Astrocyte of the cerebellum (primary cell): Measurements from ENCODE around the gene DMTF1.

ENCODE experiments used
- DNase-seq: peaks from one replicate; pipeline ENCODE4 v3.0.0-alpha.2; 2011; ENCODE audit warnings: low read depth
- H3K4me3 ChIP-seq: 2 replicates; pipeline ENCODE4 v1.5.1; 2011; ENCODE audit warnings: mild to moderate bottlenecking, low read depth, low read length, moderate library complexity
- CTCF ChIP-seq: IDR thresholded peaks from 2 replicates; pipeline ENCODE4 v1.5.1; 2012; ENCODE audit warnings: low read length, low read depth, moderate library complexity, mild to moderate bottlenecking; ENCODE audit errors: missing control alignments
- in situ Hi-C: cut with HindIII; loops from 2 replicates; pipeline ENCODE4 v1.10.0; 2017; ENCODE audit warnings: low sequenced_read_pairs

Gene DMTF1

DNA sequence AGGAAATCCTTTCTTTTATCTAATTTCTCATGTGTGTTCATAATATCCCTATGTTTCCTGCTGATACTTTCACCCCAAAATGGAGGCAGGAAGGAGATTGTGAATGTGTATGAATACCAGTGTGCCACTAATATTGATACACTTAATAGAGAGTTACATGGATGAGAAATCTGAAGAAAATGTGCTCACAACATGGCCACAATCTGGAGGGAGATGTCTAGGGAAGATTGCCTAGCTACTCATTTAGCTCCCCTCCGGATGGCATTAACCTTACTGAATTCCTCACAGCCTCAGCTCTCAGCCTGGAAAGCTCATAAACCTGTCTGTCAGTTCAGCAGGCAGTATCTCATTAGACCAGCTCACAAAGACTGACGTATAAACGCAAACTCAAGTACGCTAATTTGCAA lies 23.4 kb upstream of the DMTF1 start:
- DNase-seq = no peak
- in situ Hi-C loops = loop anchor here (25.0 kb wide), 1 partner anchor 167 kb away; no protein-coding TSS in a partner anchor
- no peak for TF ChIP-seq CTCF
- H3K4me3 ChIP-seq = no peak overlapping the region

DNA sequence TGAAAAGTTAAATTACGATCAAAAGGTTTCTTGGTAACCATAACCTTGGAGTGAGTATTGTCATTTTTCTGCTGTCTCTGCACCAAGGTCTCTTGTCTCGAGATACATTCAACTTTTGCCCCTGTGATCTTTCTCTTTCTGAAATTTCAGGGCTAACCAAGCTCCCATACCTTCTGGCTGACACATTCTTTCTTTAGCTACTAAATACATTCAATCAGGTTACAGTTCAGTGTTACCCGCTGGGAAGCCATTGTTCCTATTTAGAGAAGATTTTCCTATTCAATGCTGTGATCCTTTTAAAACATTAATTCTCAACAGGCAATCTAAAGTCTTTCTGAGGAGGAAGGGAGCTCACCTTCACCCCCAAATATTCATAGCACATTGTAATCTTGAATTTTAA lies 22.9 kb upstream of the DMTF1 start:
- TF ChIP-seq CTCF = no peak
- no peak overlapping the region for H3K4me3 ChIP-seq
- in situ Hi-C loops = loop anchor here (25.0 kb wide), 1 partner anchor 167 kb away; no protein-coding TSS in a partner anchor
- DNase-seq = no peak

DNA sequence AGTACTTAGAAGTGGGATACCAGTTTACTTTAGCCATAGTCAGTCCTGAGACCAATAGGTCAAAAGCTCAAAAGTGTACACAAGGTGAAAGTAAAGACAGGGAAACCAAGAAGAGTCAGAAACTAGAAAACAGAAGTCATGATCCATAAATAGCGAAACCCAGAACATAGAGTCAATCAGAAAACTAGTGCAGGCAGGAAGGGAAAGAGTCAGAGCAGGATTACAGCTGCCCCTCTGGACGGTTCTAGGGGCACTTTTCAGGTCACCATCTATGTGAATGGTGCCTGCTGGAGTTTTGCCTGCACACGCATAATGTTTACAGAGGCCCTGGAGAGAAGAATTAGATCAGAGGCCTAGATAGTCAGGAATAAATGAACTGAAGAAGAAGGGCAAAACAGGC lies 22.4 kb upstream of the DMTF1 start:
- TF ChIP-seq CTCF = no peak
- in situ Hi-C loops = loop anchor here (25.0 kb wide), 1 partner anchor 168 kb away; no protein-coding TSS in a partner anchor
- no peak for DNase-seq
- no peak overlapping the region for H3K4me3 ChIP-seq

DNA sequence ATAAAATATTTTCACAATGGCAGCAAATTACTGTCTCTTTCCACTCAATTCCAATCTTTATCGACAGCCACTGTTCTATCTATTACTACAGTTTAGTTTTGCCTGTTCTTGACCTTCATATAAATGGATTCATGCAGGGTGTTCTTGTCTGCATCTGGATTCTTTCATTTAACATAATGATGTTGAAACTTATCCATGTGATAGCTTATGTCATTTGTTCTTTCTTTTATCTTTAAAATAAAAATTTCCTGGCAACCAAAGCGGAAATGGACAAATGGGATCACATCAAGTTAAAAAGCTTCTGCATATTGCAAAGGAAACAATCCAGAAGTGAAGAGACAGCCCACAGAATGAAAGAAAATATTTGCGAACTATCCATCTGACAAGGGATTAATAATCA lies 20.5 kb upstream of the DMTF1 start:
- no peak for TF ChIP-seq CTCF
- in situ Hi-C loops = loop anchor here (25.0 kb wide), 1 partner anchor 169 kb away; no protein-coding TSS in a partner anchor
- H3K4me3 ChIP-seq = no peak overlapping the region
- DNase-seq = no peak

DNA sequence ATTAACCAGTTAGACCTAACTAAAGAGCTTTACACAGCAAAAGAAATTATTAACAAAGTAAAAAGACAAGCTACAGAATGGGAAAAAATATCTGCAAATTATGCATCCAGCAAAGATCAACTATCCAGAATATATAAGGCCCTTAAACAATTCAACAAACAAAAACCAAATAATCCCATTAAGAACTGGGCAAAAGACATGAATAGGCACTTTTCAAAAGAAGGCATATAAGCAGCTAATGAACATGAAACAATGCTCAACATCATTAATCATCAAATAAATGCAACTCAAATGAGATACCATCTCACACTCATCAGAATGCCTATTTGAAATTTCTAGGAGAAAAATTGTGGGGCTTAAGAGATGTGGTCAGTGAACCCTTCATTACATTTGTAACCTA lies 15.0 kb upstream of the DMTF1 start:
- DNase-seq = no peak
- no peak for TF ChIP-seq CTCF
- in situ Hi-C loops = loop anchor here (25.0 kb wide), 1 partner anchor 175 kb away; no protein-coding TSS in a partner anchor

GRCh38 chr7:87139514-87139913 lies 12.7 kb upstream of the DMTF1 start:
- in situ Hi-C loops = loop anchor here (25.0 kb wide), 1 partner anchor 177 kb away; no protein-coding TSS in a partner anchor
- no peak overlapping the region for H3K4me3 ChIP-seq
- DNase-seq = no peak
- no peak for TF ChIP-seq CTCF

More for the DNA sequence above, 15.0 kb upstream of the DMTF1 start:
- H3K4me3 ChIP-seq = no peak overlapping the region

DNA sequence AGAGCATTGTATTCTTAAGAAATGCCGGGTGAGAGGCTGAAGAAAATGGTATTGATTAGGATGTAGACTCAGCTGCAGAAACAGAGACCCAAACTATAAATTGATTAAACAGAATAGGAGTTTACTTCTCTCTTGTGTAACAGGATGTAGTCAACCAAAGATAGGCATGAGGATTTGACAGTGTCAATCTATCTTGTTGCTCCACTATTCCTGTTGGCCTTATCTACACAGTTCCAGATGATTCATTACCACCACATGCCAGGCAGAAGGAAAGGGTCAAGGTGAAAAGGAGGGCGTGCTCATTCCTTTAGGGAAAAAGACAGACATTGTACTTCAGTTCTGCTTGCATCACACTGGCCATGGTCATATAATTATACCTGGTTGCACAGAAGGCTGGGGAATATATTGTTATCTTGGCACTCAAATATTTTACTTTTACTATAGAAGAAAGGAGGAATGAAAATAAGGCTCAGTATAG lies 11.9 kb upstream of the DMTF1 start:
- in situ Hi-C loops = loop anchor here (25.0 kb wide), 1 partner anchor 178 kb away; no protein-coding TSS in a partner anchor

More for the DNA sequence above, 11.9 kb upstream of the DMTF1 start:
- no peak for TF ChIP-seq CTCF
- no peak overlapping the region for H3K4me3 ChIP-seq
- no peak for DNase-seq
